ENCODE results near the gene MFSD11.
"Not testable (repeated sequence)": the region's sequence is repeated elsewhere in the genome, so short reads cannot be mapped to it uniquely, and the experiment has no call there.

The MFSD11 gene

GRCh38 chr17:76709077-76709950 lies 28.6 kb upstream of the MFSD11 start:
- DNase-seq = peak; percentile 100

- DNase-seq = peak; percentile 34
Measured at GRCh38 chr17:76709951-76710862, 27.7 kb upstream of the MFSD11 start.

DNA sequence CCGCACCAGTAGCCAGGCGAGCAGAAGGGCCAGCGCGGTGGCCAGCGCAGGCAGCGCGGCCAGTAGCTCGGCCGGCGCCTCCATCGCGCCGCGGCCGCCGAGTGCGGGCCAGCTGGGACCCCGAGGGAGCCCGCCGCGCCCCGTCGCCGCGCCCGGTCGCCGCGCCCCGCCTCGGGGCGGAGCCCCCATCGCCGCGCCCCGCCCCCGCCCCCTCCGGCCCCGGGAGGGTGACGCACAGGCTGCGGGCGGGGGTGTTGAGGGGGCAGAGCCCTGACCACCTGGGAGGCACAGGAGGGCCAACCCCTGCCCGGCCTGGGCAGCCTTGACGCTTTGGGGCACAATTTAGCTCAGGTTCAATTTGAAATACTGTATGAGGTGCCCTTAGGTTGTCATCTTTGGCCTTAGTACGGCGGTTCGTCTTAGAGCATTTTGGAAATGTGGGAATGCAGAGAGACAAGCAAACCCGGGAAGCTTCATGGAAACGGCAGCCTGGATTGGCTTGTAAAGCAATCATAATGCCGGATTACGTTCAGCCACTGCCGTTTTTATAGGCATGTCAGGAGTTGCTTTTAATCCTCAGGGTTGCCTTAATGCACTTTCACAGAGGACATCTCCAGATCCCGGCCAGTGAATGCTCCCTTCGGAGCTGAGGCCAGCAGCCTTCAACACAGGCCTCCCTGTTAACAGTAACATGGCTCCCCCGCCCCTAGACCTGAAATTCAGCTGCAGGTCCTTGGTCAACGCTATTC lies 26.9 kb upstream of the MFSD11 start, which contains the start of gene MXRA7:
MXRA7 (minus strand) TSS at position 103 of the 749 bp plus-strand sequence; CDS start at position 84, 19 bp downstream.
- peak; percentile 78 for DNase-seq

GRCh38 chr17:76712321-76712720 lies 25.6 kb upstream of the MFSD11 start:
- not testable (repeated sequence) for DNase-seq

- DNase-seq = no peak
Measured at GRCh38 chr17:76713765-76714164, 24.2 kb upstream of the MFSD11 start.

DNA sequence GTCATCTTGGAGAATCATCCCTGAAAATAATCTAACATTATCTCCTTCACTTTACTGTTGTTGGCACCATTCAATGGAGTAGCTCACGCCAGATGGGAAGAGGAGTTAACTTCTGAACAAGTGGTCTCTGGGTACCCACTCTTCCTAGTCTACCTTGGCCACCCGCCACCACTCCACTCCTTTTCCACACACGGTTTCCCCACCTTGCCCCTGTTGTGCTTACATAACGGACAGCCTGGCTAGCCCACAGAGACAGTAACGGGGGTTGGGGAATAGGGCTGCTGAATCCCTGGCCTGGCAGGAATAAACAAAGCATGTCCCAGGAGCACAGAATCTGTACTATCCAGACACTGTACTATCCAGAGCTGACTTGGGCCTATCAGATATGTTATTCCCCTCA lies 23.6 kb upstream of the MFSD11 start:
- DNase-seq = no peak

GRCh38 chr17:76714822-76715495 lies 23.0 kb upstream of the MFSD11 start:
- DNase-seq = peak; percentile 62

- no peak for DNase-seq
Measured at GRCh38 chr17:76715496-76715830, 22.5 kb upstream of the MFSD11 start.

- peak; percentile 95 for DNase-seq
Measured at GRCh38 chr17:76716146-76716838, 21.6 kb upstream of the MFSD11 start.

- peak; percentile 95 for DNase-seq
Measured at GRCh38 chr17:76716839-76717215, 21.1 kb upstream of the MFSD11 start.

GRCh38 chr17:76718516-76718915 lies 19.4 kb upstream of the MFSD11 start:
- DNase-seq = no peak

GRCh38 chr17:76720211-76720610 lies 17.7 kb upstream of the MFSD11 start:
- DNase-seq = no peak

- DNase-seq = no peak
Measured at GRCh38 chr17:76720941-76721340, 17.0 kb upstream of the MFSD11 start.

DNA sequence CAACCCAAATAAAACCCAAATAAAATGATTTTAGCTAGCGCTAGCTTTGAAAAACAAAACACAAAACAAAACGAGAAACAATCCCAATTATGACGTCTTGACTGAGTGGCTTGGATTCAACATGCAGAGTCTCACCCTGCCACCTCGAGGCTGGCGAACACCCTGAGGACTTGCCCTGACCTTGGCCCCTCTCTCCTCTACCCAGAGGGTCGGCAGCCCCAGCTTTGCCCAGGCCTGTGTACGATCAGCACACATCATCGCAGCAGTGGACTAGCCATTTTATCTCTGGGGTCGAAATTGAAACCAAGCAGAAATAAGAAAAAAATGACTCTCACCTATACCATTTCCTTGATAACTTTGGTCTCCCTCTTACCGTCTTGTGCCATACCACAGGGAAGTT lies 16.5 kb upstream of the MFSD11 start:
- DNase-seq = no peak

DNA sequence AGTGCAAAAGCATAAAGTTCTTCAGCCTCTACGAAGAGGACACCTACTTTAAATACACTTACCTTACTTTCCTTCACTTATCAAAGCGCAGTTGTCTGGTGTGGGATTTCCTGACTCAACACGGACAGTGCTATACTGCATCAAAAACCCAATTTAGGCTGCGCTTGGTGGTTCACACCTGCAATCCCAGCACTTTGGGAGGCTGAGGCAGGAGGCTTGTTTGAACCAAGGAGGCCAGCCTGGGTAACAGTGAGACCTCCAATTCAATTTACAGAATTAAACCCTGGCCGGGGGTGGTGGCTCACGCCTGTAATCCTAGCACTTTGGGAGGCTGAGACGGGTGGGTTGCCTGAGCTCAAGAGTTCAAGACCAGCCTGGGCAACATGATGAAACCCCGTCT lies 15.6 kb upstream of the MFSD11 start:
- DNase-seq = no peak

DNA sequence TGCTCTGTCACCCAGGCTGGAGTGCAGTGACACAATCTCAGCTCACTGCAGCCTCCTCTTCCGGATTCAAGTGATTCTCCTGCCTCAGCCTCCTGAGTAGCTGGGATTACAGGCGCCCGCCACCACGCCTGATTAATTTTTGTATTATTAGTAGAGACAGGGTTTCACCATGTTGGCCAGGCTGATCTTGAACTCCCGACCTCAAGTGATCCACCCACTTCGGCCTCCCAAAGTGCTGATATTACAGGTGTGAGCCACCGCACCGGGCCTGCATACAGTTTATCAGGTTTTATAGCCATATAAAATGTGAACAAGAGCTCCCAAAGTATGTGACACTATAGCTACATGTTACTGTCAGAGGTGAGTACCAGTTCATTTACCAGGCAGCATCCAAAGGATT lies 14.9 kb upstream of the MFSD11 start:
- not testable (repeated sequence) for DNase-seq

GRCh38 chr17:76723812-76724211 lies 14.1 kb upstream of the MFSD11 start:
- DNase-seq = no peak

DNA sequence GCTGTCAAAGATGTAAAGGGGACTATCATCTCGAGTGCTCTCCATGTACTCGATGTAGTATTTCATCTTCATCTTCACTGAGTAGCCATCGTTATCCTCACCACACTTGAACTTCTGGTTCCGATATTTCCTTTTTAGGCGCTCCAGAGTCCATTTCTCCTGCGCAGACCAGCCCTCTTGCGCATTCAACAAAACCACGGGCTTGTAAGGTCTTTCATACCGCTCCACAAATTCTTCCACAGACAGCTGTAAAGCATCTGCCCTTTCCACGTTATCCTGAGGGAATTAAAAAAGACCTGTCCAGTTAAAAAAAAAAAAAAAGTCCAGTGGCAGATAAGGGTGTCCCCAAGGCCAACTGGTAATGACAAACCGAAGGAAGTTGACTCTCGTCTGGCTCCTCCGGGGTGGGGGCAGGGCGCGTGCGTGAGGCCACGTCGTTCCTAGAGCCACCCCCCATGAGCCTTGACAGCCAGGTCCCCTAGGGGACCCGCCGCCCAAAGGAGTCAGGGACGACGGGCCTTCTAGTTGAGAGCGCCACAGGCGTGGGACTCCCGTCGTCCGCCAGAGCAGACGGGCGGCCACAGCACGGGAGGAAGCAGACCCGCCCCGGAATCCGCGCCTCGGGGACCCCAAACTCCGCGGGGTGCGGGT lies 12.2 kb upstream of the MFSD11 start:
- peak; percentile 61 for DNase-seq

GRCh38 chr17:76726231-76726775 lies 11.6 kb upstream of the MFSD11 start, which contains the start of gene JMJD6:
TSS of gene JMJD6 (minus strand) at chr17:76726606. CDS start at chr17:76726475, 131 bp downstream.
- peak; percentile 98 for DNase-seq

Data from fibroblast of skin of scalp (primary cell).